Stimulated activated effector memory CD8-positive, alpha-beta T cell treated with anti-CD3 and anti-CD28 coated beads, Interleukin-12 subunit alpha, Interleukin-12 subunit beta, amount 100 ng/mL, for 72 hours (primary cell): ENCODE data around the gene CA9.

ENCODE experiments used
- ATAC-seq: fragments of 150-1000 bp; cut with Tn5 transposase; 2 replicates; pipeline ENCODE4 v1.10.0; 2021
- DNase-seq, 2 donors: peaks; one replicate each; pipeline ENCODE4 v3.0.0; 2021 to 2022; ENCODE audit warnings: low spot score in 2 of 2
- H3K27ac Mint-ChIP-seq: one replicate; pipeline ENCODE4 v1.8.0; 2022; ENCODE audit warnings: mild to moderate bottlenecking, mixed read lengths
- H3K36me3 Mint-ChIP-seq: one replicate; pipeline ENCODE4 v1.8.0; 2022; ENCODE audit warnings: mild to moderate bottlenecking, mixed read lengths
- H3K4me1 Mint-ChIP-seq: one replicate; pipeline ENCODE4 v1.8.0; 2022; ENCODE audit warnings: mixed read lengths
- H3K4me3 Mint-ChIP-seq: one replicate; pipeline ENCODE4 v1.8.0; 2022; ENCODE audit warnings: mild to moderate bottlenecking, mixed read lengths
- H3K9me3 Mint-ChIP-seq: one replicate; pipeline ENCODE4 v1.8.0; 2022; ENCODE audit warnings: mixed read lengths

CA9 gene

GRCh38 chr9:35660966-35661415 is 12.7 kb upstream of the CA9 start:
- Mint-ChIP-seq H3K27ac (peak overlapping the region; percentile 100), H3K9me3 (no peaks in the 10 kb centered on the region), H3K4me3 (peak overlapping the region; percentile 89), H3K4me1 (peaks cover 84% of the 10 kb centered on the region), H3K36me3 (peaks cover 76% of the 10 kb centered on the region)
- no peak for DNase-seq
- no peak for ATAC-seq

DNA sequence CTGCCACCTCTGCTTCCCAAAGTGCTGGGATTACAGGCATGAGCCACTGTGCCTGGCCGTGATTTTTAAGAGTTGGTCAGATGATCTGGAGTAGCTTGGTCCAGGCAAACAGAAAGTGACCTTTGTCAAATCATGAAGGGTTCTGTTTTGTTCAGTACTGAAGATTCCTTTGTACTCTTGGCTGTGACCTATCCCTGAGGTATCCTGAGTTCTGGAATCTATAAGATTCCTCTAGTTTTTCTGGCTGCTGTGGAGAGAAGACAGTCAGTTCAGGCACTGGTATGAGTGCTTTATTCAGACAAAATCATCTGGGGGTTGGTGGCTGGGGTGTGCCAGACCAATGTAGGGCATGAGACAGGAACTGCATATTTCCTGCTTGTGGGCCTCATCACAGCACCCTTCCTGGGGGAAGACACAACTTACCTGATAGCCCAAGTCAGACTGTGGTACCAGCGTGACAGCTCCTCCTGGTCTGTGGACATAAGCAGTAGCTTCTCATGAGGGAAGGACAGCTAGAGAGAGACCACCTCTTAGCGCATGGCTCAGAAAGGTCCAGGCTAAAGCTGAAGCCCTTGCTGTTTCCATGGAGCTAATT is 11.9 kb upstream of the CA9 start:
- DNase-seq (no peak), ATAC-seq (no peak)
- Mint-ChIP-seq H3K36me3 (peaks cover 67% of the 10 kb centered on the region), H3K4me3 (peak overlapping the region; percentile 89), H3K4me1 (peaks cover 76% of the 10 kb centered on the region), H3K9me3 (no peaks in the 10 kb centered on the region), H3K27ac (peak overlapping the region; percentile 100)

DNA sequence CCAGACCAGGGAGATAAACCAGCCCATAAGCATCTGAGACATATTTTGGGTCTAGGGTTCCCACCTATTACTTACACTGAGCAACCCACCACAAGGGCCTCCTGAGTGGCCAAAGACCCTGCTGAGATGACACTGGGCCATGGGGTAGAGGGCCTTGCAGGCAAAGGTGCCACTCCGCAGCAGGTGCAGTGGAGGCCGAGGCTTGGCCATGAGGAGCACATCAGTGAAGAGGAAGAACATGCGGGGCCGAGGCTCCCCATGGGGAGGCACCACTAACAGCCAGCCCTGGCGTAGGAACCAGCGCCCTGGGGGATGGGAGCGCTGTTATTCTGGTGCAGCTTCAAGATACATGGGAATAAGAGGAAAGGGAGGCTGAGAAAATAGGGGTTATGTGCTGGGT is 11.3 kb upstream of the CA9 start:
- Mint-ChIP-seq H3K9me3 (no peaks in the 10 kb centered on the region), H3K27ac (peak overlapping the region; percentile 100), H3K4me3 (peak overlapping the region; percentile 89), H3K36me3 (peaks cover 61% of the 10 kb centered on the region), H3K4me1 (peaks cover 70% of the 10 kb centered on the region)
- ATAC-seq = no peak
- DNase-seq = no peak

DNA sequence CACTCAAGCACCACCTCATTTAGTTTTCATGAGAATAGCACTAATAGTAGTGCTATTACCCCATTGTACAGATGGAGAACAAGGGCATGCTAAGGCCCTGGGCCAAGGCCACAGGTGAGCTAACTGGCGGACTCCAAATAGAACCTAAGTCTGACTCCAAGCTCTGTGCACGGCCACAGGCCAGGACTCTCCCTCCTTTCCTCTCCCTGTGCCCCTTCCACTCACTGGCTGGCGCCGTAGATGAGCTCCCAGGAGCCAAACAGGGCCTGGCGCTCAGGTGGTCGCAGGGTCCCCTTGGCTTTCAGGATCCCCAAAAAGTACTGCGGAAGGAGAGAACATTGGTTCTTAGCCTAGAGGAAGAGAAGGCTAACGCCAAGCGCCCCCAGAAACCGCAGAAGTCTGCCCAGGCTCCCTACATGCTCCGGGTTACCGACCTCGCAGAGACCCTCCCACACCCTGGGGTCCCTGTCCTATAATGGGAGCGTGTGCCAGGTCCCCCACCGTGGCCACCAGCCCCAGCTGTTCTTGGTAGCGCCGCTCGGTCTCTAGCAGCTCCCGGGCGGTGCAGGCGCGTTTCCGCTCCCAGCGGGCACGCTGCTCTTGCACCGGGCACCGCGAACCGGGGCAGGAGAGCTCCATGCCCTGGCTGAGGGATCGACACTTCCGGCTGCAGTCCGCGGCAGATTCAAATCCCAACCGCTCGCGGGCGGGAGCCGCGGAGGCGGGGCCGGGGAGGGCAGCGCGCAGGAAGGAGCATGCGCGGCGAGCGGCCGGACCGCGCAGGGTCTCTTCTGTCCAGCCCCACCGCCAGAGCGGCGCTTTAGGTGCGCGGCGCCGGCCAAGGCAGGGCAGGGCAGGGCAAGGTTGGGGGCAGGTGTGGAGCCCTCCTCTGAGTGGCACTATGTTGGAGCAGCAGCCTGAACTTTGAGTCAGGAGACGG is 8.9 kb upstream of the CA9 start, which contains the start of gene ARHGEF39:
TSS of gene ARHGEF39 (minus strand) at position 665 of the 940 bp plus-strand sequence. CDS start at position 639, 26 bp downstream.
- ATAC-seq (peak; percentile 85), DNase-seq (peak; percentile 69 to 89)
- Mint-ChIP-seq H3K9me3 (no peaks in the 10 kb centered on the region), H3K27ac (peak within 1 kb of the TSS; percentile 100), H3K4me3 (peak within 1 kb of the TSS; percentile 89), H3K4me1 (peaks cover 52% of the 10 kb centered on the region), H3K36me3 (peaks cover 38% of the 10 kb centered on the region)

DNA sequence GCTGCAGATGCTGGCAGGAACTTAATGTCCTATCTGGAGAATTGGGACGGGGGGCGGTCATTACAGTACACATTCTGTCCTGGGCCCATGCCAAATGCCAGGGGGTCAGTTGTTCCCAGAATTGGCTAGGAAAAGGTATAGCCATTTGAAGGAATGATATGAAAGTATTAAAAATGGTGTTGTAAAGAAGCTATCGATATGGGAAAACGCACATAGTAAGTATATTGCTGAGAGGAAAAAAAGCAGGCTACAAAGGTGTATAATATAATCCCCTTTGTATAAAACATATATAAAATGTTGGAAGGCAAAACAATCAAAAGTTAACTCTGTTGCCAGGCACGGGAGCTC is 8.3 kb upstream of the CA9 start:
- H3K27ac Mint-ChIP-seq = peak overlapping the region; percentile 100
- peaks cover 45% of the 10 kb centered on the region for H3K4me1 Mint-ChIP-seq
- peak overlapping the region; percentile 89 for H3K4me3 Mint-ChIP-seq
- no peaks in the 10 kb centered on the region for H3K9me3 Mint-ChIP-seq
- DNase-seq = no peak
- peaks cover 31% of the 10 kb centered on the region for H3K36me3 Mint-ChIP-seq
- ATAC-seq = no peak

DNA sequence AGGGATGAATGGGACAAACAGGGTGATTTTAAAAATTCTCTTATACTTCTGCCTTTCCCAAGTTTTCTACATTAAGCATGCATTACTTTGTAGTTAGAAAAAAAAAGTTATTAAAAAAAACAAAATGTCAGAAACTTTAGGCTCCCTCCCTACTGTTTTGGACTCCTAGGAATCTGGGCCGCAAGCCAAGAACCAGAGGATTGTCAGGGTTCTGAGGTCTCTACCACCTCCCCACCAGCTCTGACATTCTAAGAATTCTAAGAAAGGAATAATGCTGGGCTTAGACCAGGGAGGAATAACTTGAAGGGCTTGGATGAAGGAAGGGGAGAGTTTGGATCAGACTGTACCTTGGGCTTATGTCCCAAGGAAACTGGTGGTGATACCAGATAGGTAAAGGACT is 7.7 kb upstream of the CA9 start:
- peak overlapping the region; percentile 89 for H3K4me3 Mint-ChIP-seq
- DNase-seq = no peak
- H3K9me3 Mint-ChIP-seq = no peaks in the 10 kb centered on the region
- peaks cover 25% of the 10 kb centered on the region for H3K36me3 Mint-ChIP-seq
- ATAC-seq = no peak
- H3K27ac Mint-ChIP-seq = no peak overlapping the region
- H3K4me1 Mint-ChIP-seq = peaks cover 39% of the 10 kb centered on the region

GRCh38 chr9:35666549-35666948 is 7.2 kb upstream of the CA9 start:
- Mint-ChIP-seq H3K27ac (no peak overlapping the region), H3K4me1 (peaks cover 37% of the 10 kb centered on the region), H3K36me3 (peaks cover 20% of the 10 kb centered on the region), H3K9me3 (no peaks in the 10 kb centered on the region), H3K4me3 (no peak overlapping the region)
- no peak for ATAC-seq
- no peak for DNase-seq

DNA sequence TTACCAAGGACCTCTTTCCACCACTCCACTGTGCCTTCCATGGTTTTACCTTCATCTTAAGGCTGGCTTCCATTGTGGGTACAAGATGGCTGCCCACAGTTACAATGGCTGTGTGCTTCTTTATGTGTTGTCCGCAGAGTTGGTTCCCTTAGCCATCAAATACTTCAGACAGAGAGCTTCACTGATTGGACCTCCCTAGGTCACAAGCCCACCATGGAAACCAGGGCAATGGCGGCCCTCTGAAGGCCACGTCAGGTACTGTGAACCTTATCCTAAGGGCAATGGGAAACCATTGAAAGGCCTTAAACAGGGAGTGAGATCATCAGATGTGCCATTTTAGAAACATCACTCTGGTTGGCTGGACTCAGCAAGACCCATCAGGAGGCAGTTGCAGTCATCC is 5.8 kb upstream of the CA9 start:
- no peak overlapping the region for H3K4me3 Mint-ChIP-seq
- peaks cover 23% of the 10 kb centered on the region for H3K4me1 Mint-ChIP-seq
- no peaks in the 10 kb centered on the region for H3K9me3 Mint-ChIP-seq
- DNase-seq = no peak
- no peak overlapping the region for H3K27ac Mint-ChIP-seq
- H3K36me3 Mint-ChIP-seq = peaks cover 8% of the 10 kb centered on the region
- ATAC-seq = no peak

DNA sequence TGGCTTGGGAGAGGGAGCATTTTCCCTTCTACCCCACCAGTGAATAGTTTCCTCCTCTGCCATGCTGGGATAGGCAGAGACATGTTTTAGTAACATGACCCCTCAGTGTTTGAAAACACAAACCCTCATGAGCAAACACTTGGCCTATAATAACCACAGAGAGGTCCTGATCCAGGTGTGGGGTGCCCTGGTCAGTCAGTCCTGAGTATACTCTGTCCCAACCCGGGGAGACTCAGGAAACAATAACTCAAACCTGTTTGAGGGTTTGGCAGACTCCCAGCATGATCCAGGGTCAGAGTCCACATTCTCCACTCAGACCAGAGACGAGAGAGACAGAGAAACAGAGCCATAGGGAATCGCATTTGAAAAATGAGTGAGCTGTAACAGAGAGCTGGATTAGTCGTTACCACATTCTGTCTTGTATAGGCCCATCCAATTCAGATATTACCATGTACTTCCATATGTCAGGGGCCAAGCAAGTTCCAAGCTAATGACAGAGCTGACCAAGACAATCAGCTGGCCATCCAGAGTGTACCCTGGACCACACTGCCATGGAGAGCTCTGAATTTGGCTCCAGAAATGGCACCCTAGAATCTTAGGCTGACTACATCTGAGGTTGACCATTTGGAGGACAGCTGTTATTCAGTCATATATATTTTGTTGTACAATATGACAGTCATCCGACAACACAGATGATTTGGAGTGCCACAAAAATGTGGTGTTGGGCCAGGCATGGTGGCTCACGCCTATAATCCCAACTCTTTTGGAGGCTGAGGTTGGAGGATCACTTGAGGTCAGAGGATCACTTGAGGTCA is 4.2 kb upstream of the CA9 start:
- ATAC-seq (no peak), DNase-seq (no peak)
- Mint-ChIP-seq H3K4me3 (no peak overlapping the region), H3K4me1 (peaks cover 14% of the 10 kb centered on the region), H3K27ac (no peak overlapping the region), H3K36me3 (peaks cover 2% of the 10 kb centered on the region), H3K9me3 (no peaks in the 10 kb centered on the region)

DNA sequence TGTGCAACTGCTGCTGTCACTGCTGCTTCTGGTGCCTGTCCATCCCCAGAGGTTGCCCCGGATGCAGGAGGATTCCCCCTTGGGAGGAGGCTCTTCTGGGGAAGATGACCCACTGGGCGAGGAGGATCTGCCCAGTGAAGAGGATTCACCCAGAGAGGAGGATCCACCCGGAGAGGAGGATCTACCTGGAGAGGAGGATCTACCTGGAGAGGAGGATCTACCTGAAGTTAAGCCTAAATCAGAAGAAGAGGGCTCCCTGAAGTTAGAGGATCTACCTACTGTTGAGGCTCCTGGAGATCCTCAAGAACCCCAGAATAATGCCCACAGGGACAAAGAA is 265 bp downstream of the CA9 start:
- Mint-ChIP-seq H3K27ac (peak overlapping the region; percentile 3), H3K9me3 (no peaks in the 10 kb centered on the region), H3K4me1 (peaks cover 16% of the 10 kb centered on the region), H3K4me3 (peak overlapping the region; percentile 40), H3K36me3 (peaks cover 5% of the 10 kb centered on the region)
- no peak for ATAC-seq
- no peak for DNase-seq

- Mint-ChIP-seq H3K4me3 (peak overlapping the region; percentile 40), H3K4me1 (peaks cover 16% of the 10 kb centered on the region), H3K36me3 (peaks cover 5% of the 10 kb centered on the region), H3K9me3 (no peaks in the 10 kb centered on the region), H3K27ac (no peak overlapping the region)
- ATAC-seq (peak; percentile 5), DNase-seq (no peak)
These were observed 1.5 kb downstream of the CA9 start for GRCh38 chr9:35675204-35675603.

DNA sequence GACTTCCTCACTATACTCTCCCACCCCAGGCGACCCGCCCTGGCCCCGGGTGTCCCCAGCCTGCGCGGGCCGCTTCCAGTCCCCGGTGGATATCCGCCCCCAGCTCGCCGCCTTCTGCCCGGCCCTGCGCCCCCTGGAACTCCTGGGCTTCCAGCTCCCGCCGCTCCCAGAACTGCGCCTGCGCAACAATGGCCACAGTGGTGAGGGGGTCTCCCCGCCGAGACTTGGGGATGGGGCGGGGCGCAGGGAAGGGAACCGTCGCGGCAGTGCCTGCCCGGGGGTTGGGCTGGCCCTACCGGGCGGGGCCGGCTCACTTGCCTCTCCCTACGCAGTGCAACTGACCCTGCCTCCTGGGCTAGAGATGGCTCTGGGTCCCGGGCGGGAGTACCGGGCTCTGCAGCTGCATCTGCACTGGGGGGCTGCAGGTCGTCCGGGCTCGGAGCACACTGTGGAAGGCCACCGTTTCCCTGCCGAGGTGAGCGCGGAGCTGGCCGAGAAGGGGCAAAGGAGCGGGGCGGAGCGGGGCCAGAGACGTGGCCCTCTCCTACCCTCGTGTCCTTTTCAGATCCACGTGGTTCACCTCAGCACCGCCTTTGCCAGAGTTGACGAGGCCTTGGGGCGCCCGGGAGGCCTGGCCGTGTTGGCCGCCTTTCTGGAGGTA is 2.1 kb downstream of the CA9 start:
- peak overlapping the region; percentile 40 for H3K4me3 Mint-ChIP-seq
- no peaks in the 10 kb centered on the region for H3K9me3 Mint-ChIP-seq
- H3K36me3 Mint-ChIP-seq = peaks cover 5% of the 10 kb centered on the region
- DNase-seq (peak in 1 of 2 donors; percentile 69), ATAC-seq (peak; percentile 68)
- peak overlapping the region; percentile 63 for H3K27ac Mint-ChIP-seq
- peaks cover 16% of the 10 kb centered on the region for H3K4me1 Mint-ChIP-seq

DNA sequence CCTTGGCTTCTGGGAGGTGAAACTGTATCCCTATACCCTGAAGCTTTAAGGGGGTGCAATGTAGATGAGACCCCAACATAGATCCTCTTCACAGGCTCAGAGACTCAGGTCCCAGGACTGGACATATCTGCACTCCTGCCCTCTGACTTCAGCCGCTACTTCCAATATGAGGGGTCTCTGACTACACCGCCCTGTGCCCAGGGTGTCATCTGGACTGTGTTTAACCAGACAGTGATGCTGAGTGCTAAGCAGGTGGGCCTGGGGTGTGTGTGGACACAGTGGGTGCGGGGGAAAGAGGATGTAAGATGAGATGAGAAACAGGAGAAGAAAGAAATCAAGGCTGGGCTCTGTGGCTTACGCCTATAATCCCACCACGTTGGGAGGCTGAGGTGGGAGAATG is 5.4 kb downstream of the CA9 start:
- H3K4me3 Mint-ChIP-seq = no peak overlapping the region

DNA sequence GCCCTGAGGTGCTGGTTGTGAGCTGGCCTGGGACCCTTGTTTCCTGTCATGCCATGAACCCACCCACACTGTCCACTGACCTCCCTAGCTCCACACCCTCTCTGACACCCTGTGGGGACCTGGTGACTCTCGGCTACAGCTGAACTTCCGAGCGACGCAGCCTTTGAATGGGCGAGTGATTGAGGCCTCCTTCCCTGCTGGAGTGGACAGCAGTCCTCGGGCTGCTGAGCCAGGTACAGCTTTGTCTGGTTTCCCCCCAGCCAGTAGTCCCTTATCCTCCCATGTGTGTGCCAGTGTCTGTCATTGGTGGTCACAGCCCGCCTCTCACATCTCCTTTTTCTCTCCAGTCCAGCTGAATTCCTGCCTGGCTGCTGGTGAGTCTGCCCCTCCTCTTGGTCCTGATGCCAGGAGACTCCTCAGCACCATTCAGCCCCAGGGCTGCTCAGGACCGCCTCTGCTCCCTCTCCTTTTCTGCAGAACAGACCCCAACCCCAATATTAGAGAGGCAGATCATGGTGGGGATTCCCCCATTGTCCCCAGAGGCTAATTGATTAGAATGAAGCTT is 6.1 kb downstream of the CA9 start:
- H3K4me3 Mint-ChIP-seq = no peak overlapping the region
- H3K36me3 Mint-ChIP-seq = no peaks in the 10 kb centered on the region
- H3K9me3 Mint-ChIP-seq = no peaks in the 10 kb centered on the region
- peaks cover 14% of the 10 kb centered on the region for H3K4me1 Mint-ChIP-seq
- DNase-seq = no peak
- ATAC-seq = no peak
- H3K27ac Mint-ChIP-seq = no peak overlapping the region

More for the DNA sequence above, 5.4 kb downstream of the CA9 start:
- DNase-seq (no peak), ATAC-seq (no peak)
- Mint-ChIP-seq H3K27ac (no peak overlapping the region), H3K9me3 (no peaks in the 10 kb centered on the region), H3K4me1 (peaks cover 22% of the 10 kb centered on the region), H3K36me3 (peaks cover 5% of the 10 kb centered on the region)
